COLO668 (cell line): Measurements from ENCODE around the gene EDEM1.

ENCODE experiments used
- DNase-seq: peaks from one replicate; lab custom pipeline; 2025; ENCODE audit not compliant: unreplicated experiment; lab: John Stamatoyannopoulos, UW

The EDEM1 gene

GRCh38 chr3:5198313-5198677 lies 10.8 kb downstream of the EDEM1 start:
- no peak for DNase-seq

GRCh38 chr3:5198986-5199731 lies 11.7 kb downstream of the EDEM1 start:
- no peak for DNase-seq

GRCh38 chr3:5201536-5201935 lies 14.0 kb downstream of the EDEM1 start:
- DNase-seq, result no peak

- no peak for DNase-seq
Observed at GRCh38 chr3:5202222-5202621, 14.7 kb downstream of the EDEM1 start.

- DNase-seq, result no peak
Observed at GRCh38 chr3:5205165-5205941, 17.8 kb downstream of the EDEM1 start.

- no peak for DNase-seq
Observed at GRCh38 chr3:5210926-5211325, 23.4 kb downstream of the EDEM1 start.

DNA sequence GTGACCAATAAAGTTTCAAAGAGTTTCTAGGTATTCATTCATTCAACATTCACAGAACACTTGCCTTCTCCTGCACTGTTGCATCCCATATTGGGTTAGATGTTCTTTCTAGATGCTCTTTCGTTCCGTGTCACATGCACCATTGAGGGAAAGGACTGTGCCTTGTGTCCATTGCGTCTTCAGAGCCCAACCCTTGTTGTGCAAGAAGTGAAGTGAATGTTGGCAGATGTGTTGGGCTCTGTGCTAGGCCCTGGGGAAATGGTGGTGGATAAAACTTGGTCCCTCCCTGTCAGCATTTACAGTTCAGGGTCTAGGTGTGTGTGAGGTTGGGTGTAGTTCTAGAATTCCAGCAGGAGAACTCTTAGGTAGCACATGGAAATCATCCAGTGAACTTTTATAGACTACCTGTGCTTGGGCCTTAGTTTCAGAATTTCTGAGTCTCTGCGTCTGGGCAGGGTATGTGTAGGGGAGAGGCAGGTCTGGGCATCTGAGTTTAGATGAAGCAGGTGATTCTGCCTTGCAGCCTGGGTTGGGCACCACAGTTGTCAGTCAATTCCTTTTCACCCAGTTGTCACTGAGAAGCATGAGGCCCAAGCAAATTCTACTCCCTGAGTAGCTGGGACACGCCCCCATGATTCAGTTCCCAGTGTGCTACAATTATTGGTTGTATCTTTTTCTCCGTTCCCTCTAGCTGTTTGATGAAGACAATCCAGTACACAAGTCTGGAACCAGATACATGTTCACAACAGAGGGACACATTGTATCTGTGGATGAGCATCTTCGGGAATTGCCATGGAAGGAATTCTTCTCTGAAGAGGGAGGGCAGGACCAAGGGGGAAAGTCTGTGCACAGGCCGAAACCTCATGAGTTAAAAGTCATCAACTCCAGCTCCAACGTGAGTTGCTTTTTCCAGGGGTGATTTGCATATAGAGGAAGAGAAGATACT lies 25.4 kb downstream of the EDEM1 start:
- no peak for DNase-seq

- DNase-seq, result no peak
Observed at GRCh38 chr3:5213574-5213966, 26.1 kb downstream of the EDEM1 start.

DNA sequence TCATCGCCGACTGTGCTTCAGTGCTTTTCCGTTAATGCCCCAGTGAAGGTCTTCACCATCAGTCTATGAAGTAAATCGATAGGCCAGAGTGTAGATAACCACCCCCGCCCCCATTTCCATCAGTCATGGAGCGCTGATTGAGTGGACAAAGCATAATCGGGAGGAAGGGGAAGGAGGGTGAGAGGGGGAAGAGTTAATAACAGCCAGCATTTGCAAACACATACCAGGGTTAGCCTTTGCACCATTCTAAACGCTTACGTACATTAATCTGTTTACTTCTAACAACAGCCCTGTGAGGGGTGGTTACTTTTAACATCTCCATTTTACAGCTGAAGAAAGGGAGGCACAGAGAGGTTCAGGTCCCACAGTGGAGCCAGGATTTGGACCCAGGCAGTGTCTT lies 26.8 kb downstream of the EDEM1 start:
- no peak for DNase-seq

DNA sequence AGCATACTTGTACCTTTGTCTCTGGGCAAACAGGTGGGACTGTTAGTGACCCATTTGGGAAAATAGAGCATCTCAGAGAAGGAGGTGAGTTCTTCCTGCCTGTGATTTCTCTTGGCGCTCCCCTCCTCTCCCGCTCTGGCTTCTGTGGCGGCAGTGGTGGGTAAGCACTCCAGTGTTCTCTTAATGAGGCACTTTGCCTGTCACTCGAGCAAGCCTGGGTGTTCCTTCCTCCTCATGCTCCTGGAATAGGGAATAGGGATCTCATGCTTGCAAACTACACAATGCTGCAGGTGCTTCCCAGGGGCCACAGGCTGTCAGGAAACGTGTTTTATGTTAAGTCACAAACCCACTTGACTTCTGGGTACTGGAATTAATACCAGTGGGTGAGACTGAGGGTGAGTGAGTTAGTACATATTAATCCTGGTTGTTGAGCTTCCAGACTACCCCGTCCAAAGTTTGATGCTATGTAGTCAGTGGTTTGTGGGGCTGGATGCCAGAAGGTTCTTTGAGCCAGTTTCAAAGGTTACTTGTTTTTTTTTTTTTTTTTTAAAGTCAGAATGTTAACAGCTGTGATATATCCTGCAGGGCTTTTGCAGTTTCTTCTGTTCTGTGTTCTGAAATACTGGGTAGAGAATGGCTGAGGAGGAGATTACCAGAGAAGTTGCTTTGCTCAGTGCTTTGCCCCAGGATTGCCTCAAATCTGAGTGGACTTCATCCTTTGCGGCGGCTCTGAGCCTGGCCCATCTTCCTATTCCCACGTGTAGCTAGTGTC lies 30.5 kb downstream of the EDEM1 start:
- no peak for DNase-seq

GRCh38 chr3:5218815-5219214 lies 31.3 kb downstream of the EDEM1 start:
- no peak for DNase-seq

GRCh38 chr3:5219216-5219615 lies 31.7 kb downstream of the EDEM1 start:
- DNase-seq, result no peak

DNA sequence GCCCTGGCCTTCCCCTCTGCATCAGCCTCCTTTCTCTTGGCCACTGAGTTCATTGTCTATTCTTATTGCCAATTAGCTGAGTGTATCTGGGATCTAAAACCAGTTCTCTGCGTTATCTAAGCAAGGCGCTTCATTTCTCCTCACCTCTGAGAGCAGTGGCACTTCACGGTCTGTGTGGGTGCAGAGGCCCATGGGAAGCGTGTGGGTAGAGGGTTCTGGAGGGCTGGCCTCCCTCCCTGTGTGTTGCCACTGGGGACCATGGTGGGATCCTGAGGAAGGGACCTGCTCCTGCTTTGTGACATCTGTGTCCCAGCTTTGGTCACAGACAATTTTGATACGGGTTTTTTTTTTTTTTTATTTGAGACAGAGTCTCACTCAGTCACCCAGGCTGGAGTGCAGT lies 32.7 kb downstream of the EDEM1 start:
- DNase-seq, result no peak

DNA sequence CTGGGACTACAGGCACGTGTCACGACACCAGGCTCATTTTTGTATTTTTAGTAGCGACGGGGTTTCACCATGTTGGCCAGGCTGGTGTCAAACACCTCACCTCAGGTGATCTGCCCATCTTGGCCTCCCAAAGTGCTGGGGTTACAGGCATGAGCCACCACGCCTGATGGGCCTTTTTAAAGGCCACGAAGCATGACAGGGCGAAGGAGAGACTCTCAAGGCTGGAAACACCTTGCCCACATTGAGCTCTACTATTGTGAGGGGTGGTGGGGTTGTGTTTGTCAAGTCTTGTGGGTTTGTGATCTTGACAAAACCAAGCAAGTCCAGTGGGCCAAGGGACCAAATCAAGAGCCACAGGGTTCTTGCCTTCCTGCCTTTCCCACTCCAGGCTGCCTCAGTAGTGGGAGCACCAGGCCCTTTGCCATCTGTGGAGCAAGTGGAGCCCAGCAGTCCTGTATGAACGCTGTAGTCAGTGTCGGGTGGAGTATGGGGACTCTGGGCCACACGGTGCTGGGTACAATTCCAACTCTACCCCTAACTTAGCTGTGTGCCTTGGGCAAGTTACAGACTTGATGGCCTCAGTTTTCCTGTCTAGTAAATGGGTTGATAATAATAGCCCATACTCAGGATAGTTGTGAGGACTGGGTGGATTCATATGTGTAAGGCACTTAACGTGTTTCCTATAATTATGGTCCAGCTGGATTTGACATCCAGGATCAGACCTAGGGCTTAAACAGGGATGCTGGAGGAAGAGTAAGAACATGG lies 33.3 kb downstream of the EDEM1 start:
- no peak for DNase-seq

GRCh38 chr3:5221701-5222100 lies 34.2 kb downstream of the EDEM1 start:
- DNase-seq, result no peak

DNA sequence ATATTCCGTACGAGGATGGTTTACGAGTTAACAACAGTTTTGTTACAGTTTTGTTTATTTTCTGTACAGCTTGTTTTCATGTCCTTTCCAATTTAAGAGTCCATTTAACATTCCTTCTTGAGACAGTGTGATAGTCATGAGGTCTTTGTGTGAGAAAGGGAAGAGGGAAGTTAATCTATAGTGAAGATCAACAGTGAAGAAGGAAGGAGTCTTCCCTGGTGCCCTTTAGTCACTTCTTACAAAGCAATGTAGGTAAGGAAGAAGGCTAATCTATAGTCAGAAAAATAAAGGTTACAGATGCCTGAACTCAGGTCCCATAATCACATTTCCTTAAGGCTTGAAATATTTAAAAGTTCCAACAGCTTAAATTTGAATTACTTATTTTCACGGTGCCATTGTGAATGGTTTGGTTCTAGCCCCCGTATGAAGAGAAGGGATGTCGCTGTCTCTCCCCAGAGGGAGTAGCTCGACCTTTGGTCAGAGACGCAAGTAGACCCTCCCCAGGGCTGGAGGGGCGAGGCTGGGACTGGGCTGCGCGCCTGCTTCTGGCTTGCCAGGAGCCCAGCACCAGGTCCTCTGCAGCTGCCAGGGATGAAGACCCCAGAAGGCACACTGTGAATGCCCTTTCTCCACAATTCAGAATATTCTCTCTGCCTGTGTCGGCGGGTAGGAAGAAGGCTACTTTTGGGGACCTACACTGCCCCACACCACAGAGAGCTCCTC lies 34.9 kb downstream of the EDEM1 start:
- DNase-seq, result no peak

DNA sequence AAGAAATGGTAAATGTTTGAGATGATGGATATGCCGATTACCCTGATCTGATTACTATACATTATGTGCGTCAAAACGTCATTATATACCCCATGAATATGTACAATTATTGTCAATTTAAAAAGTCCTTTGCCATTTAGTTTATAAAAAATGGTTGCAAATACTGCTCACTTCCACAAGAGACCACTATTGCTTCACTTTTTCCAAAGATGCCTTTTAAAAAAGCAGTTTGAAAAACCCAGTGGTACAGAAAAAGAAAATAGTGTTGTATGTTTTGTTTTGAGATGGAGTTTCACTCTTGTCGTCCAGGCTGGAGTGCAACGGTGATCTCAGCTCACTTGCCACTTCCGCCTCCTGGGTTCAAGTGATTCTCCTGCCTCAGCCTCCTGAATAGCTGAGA lies 39.3 kb downstream of the EDEM1 start:
- no peak for DNase-seq

DNA sequence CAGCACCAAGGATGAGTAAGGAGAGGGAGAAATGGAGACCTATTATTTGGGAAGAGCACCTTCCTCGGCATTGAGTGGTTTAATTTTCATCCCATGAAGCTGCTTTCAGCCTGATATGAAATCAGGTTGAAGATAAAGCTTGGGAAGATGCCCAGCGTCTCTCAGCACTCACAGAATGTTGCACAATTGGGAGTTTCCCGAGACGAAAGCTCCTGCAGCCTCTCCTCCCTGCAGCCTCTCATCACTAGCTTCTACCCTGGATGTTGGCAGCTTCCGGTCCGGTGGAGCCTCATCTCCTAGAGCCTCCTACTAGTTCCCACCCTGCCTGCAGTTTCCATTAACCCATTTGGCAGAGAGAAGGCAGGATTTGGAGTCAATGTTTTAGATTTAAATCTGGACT lies 40.3 kb downstream of the EDEM1 start:
- no peak for DNase-seq

DNA sequence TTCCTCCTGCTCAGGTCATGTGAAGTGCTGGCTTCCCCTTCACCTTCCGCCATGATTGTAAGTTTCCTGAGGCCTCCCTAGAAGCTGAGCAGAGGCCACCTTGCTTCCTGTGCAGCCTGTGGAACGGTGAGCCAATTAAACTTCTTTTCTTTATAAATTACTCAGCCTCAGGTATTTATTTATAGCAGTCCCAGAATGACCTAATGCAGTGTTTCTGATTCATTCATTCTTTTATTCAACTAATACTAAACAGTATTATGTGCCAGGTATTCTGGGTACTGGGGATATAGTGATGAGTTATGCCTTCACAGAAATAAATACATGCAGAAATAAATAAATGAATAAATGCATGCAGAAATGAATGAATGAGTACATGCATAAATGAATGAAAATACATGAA lies 41.9 kb downstream of the EDEM1 start:
- DNase-seq, result no peak
